Trophoblast cell (in vitro differentiated cells and primary cell): Measurements from ENCODE around the gene MUS81.

Experiments used
- DNase-seq, 2 donors: peaks; one replicate each; pipeline ENCODE4 v3.0.0-alpha.2; 2016
- H2AFZ ChIP-seq: 2 replicates; pipeline ENCODE4 v1.6.1; 2013; ENCODE audit warnings: low read length, moderate library complexity, mild to moderate bottlenecking; ENCODE audit not compliant: insufficient read depth, poor library complexity
- H2AK5ac ChIP-seq: 2 replicates; pipeline ENCODE4 v1.6.1; 2013; ENCODE audit warnings: mild to moderate bottlenecking, low read length
- H2BK120ac ChIP-seq: 2 replicates; pipeline ENCODE4 v1.6.1; 2013; ENCODE audit warnings: low read length, mild to moderate bottlenecking, moderate library complexity; ENCODE audit not compliant: insufficient read depth, poor library complexity
- H2BK12ac ChIP-seq: 2 replicates; pipeline ENCODE4 v1.6.1; 2013; ENCODE audit warnings: mild to moderate bottlenecking, low read length, moderate library complexity
- H2BK5ac ChIP-seq: 2 replicates; pipeline ENCODE4 v1.6.1; 2013; ENCODE audit warnings: low read length, low read depth, moderate library complexity, mild to moderate bottlenecking; ENCODE audit not compliant: poor library complexity
- H3K14ac ChIP-seq: 2 replicates; pipeline ENCODE4 v1.6.1; 2013; ENCODE audit warnings: mild to moderate bottlenecking, low read length
- H3K18ac ChIP-seq: 2 replicates; pipeline ENCODE4 v1.6.1; 2013; ENCODE audit warnings: mild to moderate bottlenecking, low read length
- H3K23ac ChIP-seq: 2 replicates; pipeline ENCODE4 v1.6.1; 2013; ENCODE audit warnings: low read length
- H3K27ac ChIP-seq: 2 replicates; pipeline ENCODE4 v1.5.1; 2013; ENCODE audit warnings: low read depth, mild to moderate bottlenecking, inconsistent platforms, low read length, moderate library complexity
- H3K27me3 ChIP-seq: 2 replicates; pipeline ENCODE4 v1.6.1; 2013; ENCODE audit warnings: inconsistent platforms, mild to moderate bottlenecking, low read length, moderate library complexity; ENCODE audit not compliant: insufficient read depth
- H3K36me3 ChIP-seq, 2 experiments: 1 replicate in 1 of 2; 2 replicates in 1 of 2; pipeline ENCODE4 v1.6.1; 2013; ENCODE audit warnings: low read length in 2 of 2, mild to moderate bottlenecking in 2 of 2, moderate library complexity in 1 of 2; ENCODE audit not compliant: insufficient read depth in 2 of 2, control insufficient read depth in 1 of 2
- H3K4ac ChIP-seq: 2 replicates; pipeline ENCODE4 v1.6.1; 2013; ENCODE audit warnings: low read depth, mild to moderate bottlenecking, low read length, moderate library complexity
- H3K4me1 ChIP-seq, 2 experiments: 1 replicate in 1 of 2; 2 replicates in 1 of 2; pipeline ENCODE4 v1.6.1; 2013; ENCODE audit warnings: low read length in 2 of 2, mild to moderate bottlenecking in 2 of 2, moderate library complexity in 1 of 2; ENCODE audit not compliant: insufficient read depth in 2 of 2, control insufficient read depth in 1 of 2
- H3K4me2 ChIP-seq: 2 replicates; pipeline ENCODE4 v1.6.1; 2013; ENCODE audit warnings: inconsistent platforms, mild to moderate bottlenecking, low read length, moderate library complexity
- H3K4me3 ChIP-seq: 2 replicates; pipeline ENCODE4 v1.5.1; 2013; ENCODE audit warnings: mild to moderate bottlenecking, low read depth, low read length, inconsistent platforms
- H3K79me1 ChIP-seq: one replicate; pipeline ENCODE4 v1.6.1; 2013; ENCODE audit warnings: low read length
- H3K79me2 ChIP-seq: 2 replicates; pipeline ENCODE4 v1.6.1; 2013; ENCODE audit warnings: low read length, mild to moderate bottlenecking; ENCODE audit not compliant: control insufficient read depth, insufficient read depth, poor library complexity
- H3K9ac ChIP-seq: 2 replicates; pipeline ENCODE4 v1.6.1; 2013; ENCODE audit warnings: mild to moderate bottlenecking, low read length
- H3K9me3 ChIP-seq: 2 replicates; pipeline ENCODE4 v1.6.1; 2013; ENCODE audit warnings: low read depth, mild to moderate bottlenecking, control low read depth, inconsistent platforms, low read length; ENCODE audit not compliant: insufficient read depth
- H4K12ac ChIP-seq: 2 replicates; pipeline ENCODE4 v1.6.1; 2013; ENCODE audit warnings: low read depth, mild to moderate bottlenecking, low read length, moderate library complexity
- H4K8ac ChIP-seq: 2 replicates; pipeline ENCODE4 v1.6.1; 2013; ENCODE audit warnings: low read depth, mild to moderate bottlenecking, low read length, moderate library complexity
- H4K91ac ChIP-seq: one replicate; pipeline ENCODE4 v1.6.1; 2013; ENCODE audit warnings: low read depth, mild to moderate bottlenecking, low read length, moderate library complexity
- WGBS: extraction: QIAGEN DNeasy Blood & Tissue Kit; methylation state at CpG from one replicate; pipeline ENCODE4 v1.1.7; 2013; ENCODE audit warnings: missing lambda C conversion rate; ENCODE audit not compliant: insufficient read length, insufficient coverage; ENCODE audit errors: extremely low coverage; 5-methylcytosine and 5-hydroxymethylcytosine counted together

MUS81 gene

GRCh38 chr11:65888163-65888814 lies 28.1 kb downstream of the MUS81 start, which contains the start of gene FIBP:
FIBP (minus strand) TSS chr11:65888471; CDS start chr11:65888418, 53 bp downstream.
- Histone ChIP-seq H3K79me2 (peaks cover 11% of the 10 kb centered on the region), H3K79me1 (peaks cover 24% of the 10 kb centered on the region), H3K23ac (no peak within 1 kb of the TSS), H3K18ac (peak within 1 kb of the TSS; percentile 87), H2AFZ (peak within 1 kb of the TSS; percentile 80), H3K27me3 (no peaks in the 10 kb centered on the region), H2BK5ac (peak within 1 kb of the TSS; percentile 34), H3K4me1 (peaks cover 13 to 26% of the 10 kb centered on the region in 2 experiments), H3K9me3 (no peaks in the 10 kb centered on the region), H3K9ac (peak within 1 kb of the TSS; percentile 86), H3K36me3 (peaks cover 31 to 37% of the 10 kb centered on the region in 2 experiments), H2BK120ac (peak within 1 kb of the TSS; percentile 73), H3K27ac (peak within 1 kb of the TSS; percentile 76), H4K8ac (peak within 1 kb of the TSS; percentile 86), H2AK5ac (peak within 1 kb of the TSS; percentile 14), H3K4me2 (peak within 1 kb of the TSS; percentile 96), H3K14ac (peak within 1 kb of the TSS; percentile 93), H4K12ac (peak within 1 kb of the TSS; percentile 90), H4K91ac (peak within 1 kb of the TSS; percentile 69), H3K4ac (peak within 1 kb of the TSS; percentile 67), H2BK12ac (peak within 1 kb of the TSS; percentile 19), H3K4me3 (peak within 1 kb of the TSS; percentile 92)
- DNase-seq: peak; percentile 95 to 97
- WGBS: no CpG with 5 or more reads among the region's 57 CpGs

DNA sequence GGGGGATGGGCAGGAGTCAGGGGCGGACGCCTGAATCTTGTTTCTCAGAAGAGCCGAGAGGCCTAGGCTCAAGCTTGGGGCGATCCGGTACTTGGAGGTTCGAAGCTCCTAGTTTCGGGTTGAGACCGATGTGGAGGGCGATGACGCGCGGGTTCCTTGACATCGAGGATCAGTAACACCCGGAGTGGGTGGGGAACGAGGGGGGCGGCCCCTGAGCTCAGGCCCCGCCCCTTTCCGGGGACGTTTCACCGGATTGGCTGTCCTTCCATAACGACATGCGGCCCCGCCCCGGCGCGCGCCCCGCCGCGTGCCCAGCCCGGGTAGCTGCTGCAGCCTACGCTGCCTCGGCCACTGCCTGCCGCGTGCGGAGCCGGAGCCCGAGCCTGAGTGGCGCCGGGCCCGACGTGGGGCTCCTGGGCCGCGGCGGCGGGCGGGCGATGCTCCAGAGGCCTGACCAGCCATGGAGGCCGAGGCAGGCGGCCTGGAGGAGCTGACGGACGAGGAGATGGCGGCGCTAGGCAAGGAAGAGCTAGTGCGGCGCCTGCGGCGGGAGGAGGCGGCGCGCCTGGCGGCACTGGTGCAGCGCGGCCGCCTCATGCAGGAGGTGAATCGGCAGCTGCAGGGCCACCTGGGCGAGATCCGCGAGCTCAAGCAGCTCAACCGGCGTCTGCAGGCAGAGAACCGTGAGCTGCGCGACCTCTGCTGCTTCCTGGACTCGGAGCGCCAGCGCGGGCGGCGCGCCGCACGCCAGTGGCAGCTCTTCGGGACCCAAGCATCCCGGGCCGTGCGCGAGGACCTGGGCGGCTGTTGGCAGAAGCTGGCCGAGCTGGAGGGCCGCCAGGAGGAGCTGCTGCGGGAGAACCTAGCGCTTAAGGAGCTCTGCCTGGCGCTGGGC lies 30.3 kb downstream of the MUS81 start, which contains the start of gene CCDC85B:
Gene CCDC85B, plus strand, starts transcription at position 350 of the 895 bp plus-strand sequence. Its CDS starts 111 bp downstream, at position 461.
- peak within 1 kb of the TSS; percentile 70 for H4K12ac ChIP-seq
- peak within 1 kb of the TSS; percentile 69 for H3K4me3 ChIP-seq
- H4K91ac ChIP-seq: peak within 1 kb of the TSS; percentile 29
- H2AFZ ChIP-seq: peak within 1 kb of the TSS; percentile 89
- no peaks in the 10 kb centered on the region for H3K9me3 ChIP-seq
- H2AK5ac ChIP-seq: peak within 1 kb of the TSS; percentile 60
- peak within 1 kb of the TSS; percentile 67 for H3K9ac ChIP-seq
- peaks cover 13 to 26% of the 10 kb centered on the region in 2 experiments for H3K4me1 ChIP-seq
- H3K14ac ChIP-seq: peak within 1 kb of the TSS; percentile 85
- peak within 1 kb of the TSS; percentile 61 for H2BK5ac ChIP-seq
- peaks cover 24% of the 10 kb centered on the region for H3K79me1 ChIP-seq
- H3K23ac ChIP-seq: no peak within 1 kb of the TSS
- peak within 1 kb of the TSS; percentile 59 for H2BK120ac ChIP-seq
- WGBS: no CpG with 5 or more reads among the region's 94 CpGs
- peak within 1 kb of the TSS; percentile 25 for H2BK12ac ChIP-seq
- H3K79me2 ChIP-seq: peaks cover 11% of the 10 kb centered on the region
- peak; percentile 95 to 97 for DNase-seq
- peak within 1 kb of the TSS; percentile 96 for H3K4me2 ChIP-seq
- H3K27me3 ChIP-seq: no peaks in the 10 kb centered on the region
- peak within 1 kb of the TSS; percentile 38 for H3K27ac ChIP-seq
- peak within 1 kb of the TSS; percentile 69 for H4K8ac ChIP-seq
- peak within 1 kb of the TSS; percentile 91 for H3K18ac ChIP-seq
- H3K36me3 ChIP-seq: peaks cover 9 to 16% of the 10 kb centered on the region in 2 experiments
- peak within 1 kb of the TSS; percentile 57 for H3K4ac ChIP-seq

- Histone ChIP-seq H3K23ac (no peak overlapping the region), H3K79me1 (peaks cover 24% of the 10 kb centered on the region), H3K14ac (peak overlapping the region; percentile 85), H3K4me3 (peak overlapping the region; percentile 69), H3K27ac (no peak overlapping the region), H4K8ac (peak overlapping the region; percentile 69), H3K27me3 (no peaks in the 10 kb centered on the region), H3K4me2 (peak overlapping the region; percentile 96), H3K79me2 (peaks cover 11% of the 10 kb centered on the region), H3K18ac (peak overlapping the region; percentile 91), H3K9me3 (no peaks in the 10 kb centered on the region), H3K36me3 (peaks cover 4 to 14% of the 10 kb centered on the region in 2 experiments), H4K12ac (peak overlapping the region; percentile 68), H2BK5ac (peak overlapping the region; percentile 24), H4K91ac (peak overlapping the region; percentile 29), H2AK5ac (peak overlapping the region; percentile 60), H3K4me1 (peaks cover 13 to 26% of the 10 kb centered on the region in 2 experiments), H3K4ac (peak overlapping the region; percentile 57), H2BK120ac (peak overlapping the region; percentile 59), H2BK12ac (no peak overlapping the region), H2AFZ (peak overlapping the region; percentile 89), H3K9ac (peak overlapping the region; percentile 3)
- WGBS: no CpG with 5 or more reads among the region's 57 CpGs
- DNase-seq: no peak
Observed at GRCh38 chr11:65891219-65892136, 31.2 kb downstream of the MUS81 start.
